Testis (tissue), 3 donors: ENCODE data around the gene CRIP2. TPM values are rescaled to one million over a fixed set of nuclear protein-coding genes. Genes with fewer than 3 reads are reported as not detected.

Source experiments
- DNase-seq: peaks from one replicate; pipeline ENCODE4 v3.0.0-alpha.2; 2019
- H3K27ac ChIP-seq, 2 donors: fragments of 200-600 bp; sonication (generic); one replicate each; pipeline ENCODE4 v1.5.1; 2019
- H3K27me3 ChIP-seq: fragments of 200-600 bp; sonication (generic); one replicate; pipeline ENCODE4 v1.5.1; 2019
- H3K36me3 ChIP-seq: fragments of 200-600 bp; sonication (generic); one replicate; pipeline ENCODE4 v1.5.1; 2017; ENCODE audit warnings: low read depth; ENCODE audit errors: missing control alignments
- H3K4me1 ChIP-seq: fragments of 200-600 bp; sonication (generic); one replicate; pipeline ENCODE4 v1.5.1; 2019
- H3K4me3 ChIP-seq, 2 donors: fragments of 200-600 bp; sonication (generic); one replicate each; pipeline ENCODE4 v1.5.1; 2017 to 2019
- H3K9me3 ChIP-seq: fragments of 200-600 bp; sonication (generic); one replicate; pipeline ENCODE4 v1.5.1; 2017
- POLR2A ChIP-seq: fragments of 450-650 bp; IDR thresholded peaks from one replicate; pipeline ENCODE4 v1.6.1; 2017; ENCODE audit warnings: antibody characterized with exemption, mild to moderate bottlenecking, moderate library complexity
- WGBS, 2 donors: methylation state at CpG; one replicate each; pipeline ENCODE4 v1.1.5; 2018; 5-methylcytosine and 5-hydroxymethylcytosine counted together
- intact Hi-C: fragments of 100-400 bp; cut with DNase I; formaldehyde crosslinking; loops from one replicate; pipeline ENCODE4 v1.15.1; 2023; ENCODE audit warnings: low total_unique reads
- polyA plus RNA-seq: library from polyadenylated mRNA; stranded (reverse); fragments of 350-450 nt; fragmentation: Illumina TruSeq; extraction: RNeasy Lipid Tissue Mini Kit (QIAGEN cat#74804); gene quantifications from one replicate; pipeline ENCODE4 v1.2.3, GENCODE V29; 2014; ENCODE audit warnings: low read depth, low replicate concordance; ENCODE audit not compliant: insufficient read depth
- total RNA-seq, 2 donors: library from RNA; depleted of rRNA; stranded (reverse); fragments of >200 nt; gene quantifications; one replicate each; pipeline ENCODE4 v1.2.3, GENCODE V29; 2016
- TF ChIP-seq, protein P1 (sequence below), 3 experiments: fragments of 450-650 bp in 2 of 3; fragments of 200-600 bp in 1 of 3; sonication (generic) in 1 of 3; IDR thresholded peaks; one replicate each; pipeline ENCODE4 v1.5.1; 2016 to 2019; ENCODE audit warnings: antibody characterized with exemption in 3 of 3, mild to moderate bottlenecking in 2 of 3, moderate library complexity in 1 of 3

CRIP2 gene
- total and polyA plus RNA-seq, 3 donors from 2014 or later: 114 to 159 (median 121) TPM

DNA sequence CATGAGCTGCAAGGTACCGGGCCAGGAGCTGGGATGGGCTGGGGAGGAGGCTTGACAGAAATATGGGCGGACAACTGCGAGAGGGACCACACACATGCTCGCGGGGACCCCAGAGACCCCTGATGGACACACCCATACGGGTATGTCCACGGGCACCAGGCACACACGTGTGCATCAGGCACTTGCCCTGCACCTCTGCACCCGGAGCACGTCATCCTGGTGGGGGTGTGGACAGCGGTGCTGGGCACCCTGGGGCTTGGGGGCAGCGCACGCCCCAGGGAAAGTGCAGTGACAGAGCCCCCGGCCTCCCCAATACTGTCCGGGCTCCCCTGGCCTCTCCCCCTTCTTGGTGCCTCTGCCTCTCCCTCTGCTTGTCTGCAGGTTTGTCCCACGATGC is 10.4 kb downstream of the CRIP2 start:
- Histone ChIP-seq H3K27ac (no peak overlapping the region), H3K4me1 (peaks cover 48% of the 10 kb centered on the region), H3K4me3 (no peak overlapping the region), H3K36me3 (no peaks in the 10 kb centered on the region), H3K9me3 (no peaks in the 10 kb centered on the region), H3K27me3 (no peaks in the 10 kb centered on the region)
- no peak for DNase-seq
- 76 to 94% methylated on average over 3 to 16 of the region's 16 CpGs for WGBS, 2 donors
- TF ChIP-seq, protein P1, sequence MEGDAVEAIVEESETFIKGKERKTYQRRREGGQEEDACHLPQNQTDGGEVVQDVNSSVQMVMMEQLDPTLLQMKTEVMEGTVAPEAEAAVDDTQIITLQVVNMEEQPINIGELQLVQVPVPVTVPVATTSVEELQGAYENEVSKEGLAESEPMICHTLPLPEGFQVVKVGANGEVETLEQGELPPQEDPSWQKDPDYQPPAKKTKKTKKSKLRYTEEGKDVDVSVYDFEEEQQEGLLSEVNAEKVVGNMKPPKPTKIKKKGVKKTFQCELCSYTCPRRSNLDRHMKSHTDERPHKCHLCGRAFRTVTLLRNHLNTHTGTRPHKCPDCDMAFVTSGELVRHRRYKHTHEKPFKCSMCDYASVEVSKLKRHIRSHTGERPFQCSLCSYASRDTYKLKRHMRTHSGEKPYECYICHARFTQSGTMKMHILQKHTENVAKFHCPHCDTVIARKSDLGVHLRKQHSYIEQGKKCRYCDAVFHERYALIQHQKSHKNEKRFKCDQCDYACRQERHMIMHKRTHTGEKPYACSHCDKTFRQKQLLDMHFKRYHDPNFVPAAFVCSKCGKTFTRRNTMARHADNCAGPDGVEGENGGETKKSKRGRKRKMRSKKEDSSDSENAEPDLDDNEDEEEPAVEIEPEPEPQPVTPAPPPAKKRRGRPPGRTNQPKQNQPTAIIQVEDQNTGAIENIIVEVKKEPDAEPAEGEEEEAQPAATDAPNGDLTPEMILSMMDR (IDR thresholded peaks at IDR 0.05): no peak
- TF ChIP-seq POLR2A: no peak
- intact Hi-C loops: loop anchor here (5.0 kb wide), 1 partner anchor 113 kb away; no protein-coding TSS in a partner anchor

DNA sequence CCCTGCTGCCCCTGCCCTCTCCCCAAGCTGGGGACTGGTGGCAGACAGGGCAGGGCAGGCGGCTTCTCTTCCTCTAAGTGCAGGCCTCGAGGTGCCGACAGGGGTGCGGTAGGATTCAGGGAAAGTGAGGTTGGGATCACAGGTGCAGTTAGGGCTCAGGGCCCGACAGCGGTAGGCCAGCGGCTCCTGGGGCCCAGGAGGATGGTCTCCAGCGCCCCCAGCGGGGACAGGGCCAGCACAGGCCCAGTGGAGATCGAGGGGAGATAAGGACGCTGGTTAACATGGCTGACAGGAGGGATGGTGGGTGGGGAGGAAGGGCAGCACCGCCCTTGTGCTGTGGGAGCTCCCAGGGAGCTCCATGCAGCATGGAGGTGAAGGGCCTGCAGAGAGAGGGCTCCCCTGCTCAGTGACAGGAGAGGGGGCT is 11.1 kb downstream of the CRIP2 start:
- no peaks in the 10 kb centered on the region for H3K27me3 ChIP-seq
- WGBS, 2 donors: 43 to 50% methylated on average over 10 to 12 of the region's 12 CpGs
- no peak overlapping the region for H3K4me3 ChIP-seq
- H3K9me3 ChIP-seq: no peaks in the 10 kb centered on the region
- TF ChIP-seq, protein P1 (IDR thresholded peaks at IDR 0.05): no peak
- no peak for TF ChIP-seq POLR2A
- H3K36me3 ChIP-seq: no peaks in the 10 kb centered on the region
- intact Hi-C loops: loop anchor here (5.0 kb wide), 1 partner anchor 113 kb away; no protein-coding TSS in a partner anchor
- DNase-seq: no peak
- no peak overlapping the region for H3K27ac ChIP-seq
- H3K4me1 ChIP-seq: peaks cover 44% of the 10 kb centered on the region

GRCh38 chr14:105486163-105486973 is 11.7 kb downstream of the CRIP2 start, which contains the start of gene CRIP1:
TSS of gene CRIP1 (plus strand) at chr14:105486886. CDS start at chr14:105487260, 374 bp downstream.
- no peaks in the 10 kb centered on the region for H3K36me3 ChIP-seq
- WGBS, 2 donors: 3 to 9% methylated on average over 28 to 54 of the region's 56 CpGs
- peak within 1 kb of the TSS; percentile 21 to 45 for H3K4me3 ChIP-seq
- TF ChIP-seq, protein P1 (IDR thresholded peaks at IDR 0.05): no peak
- no peaks in the 10 kb centered on the region for H3K9me3 ChIP-seq
- intact Hi-C loops: loop anchor here (5.0 kb wide), 1 partner anchor 114 kb away; no protein-coding TSS in a partner anchor
- no peak for DNase-seq
- no peaks in the 10 kb centered on the region for H3K27me3 ChIP-seq
- peak within 1 kb of the TSS in 1 of 2 donors; percentile 66 for H3K27ac ChIP-seq
- peaks cover 39% of the 10 kb centered on the region for H3K4me1 ChIP-seq

GRCh38 chr14:105486974-105487448 is 12.4 kb downstream of the CRIP2 start:
- Histone ChIP-seq H3K27ac (peak overlapping the region in 1 of 2 donors; percentile 66), H3K9me3 (no peaks in the 10 kb centered on the region), H3K4me1 (peaks cover 33% of the 10 kb centered on the region), H3K36me3 (no peaks in the 10 kb centered on the region), H3K27me3 (no peaks in the 10 kb centered on the region), H3K4me3 (peak overlapping the region; percentile 21 to 45)
- no peak for DNase-seq
- 0% methylated on average over 4 of the region's 45 CpGs; no CpG with 5 or more reads in 1 of the 2 donors for WGBS, 2 donors
- intact Hi-C loops: loop anchor here (5.0 kb wide), 1 partner anchor 115 kb away; no protein-coding TSS in a partner anchor
- TF ChIP-seq, protein P1 (IDR thresholded peaks at IDR 0.05): no peak
- TF ChIP-seq POLR2A: no peak
